T-cell (primary cell): ENCODE data around the gene MYO6. TPM values are rescaled to one million over a fixed set of nuclear protein-coding genes. Genes with fewer than 3 reads are reported as not detected.

Experiments used
- ATAC-seq, 4 experiments: fragments of 200-7000 bp in 3 of 4; fragments of 150-1000 bp in 1 of 4; cut with Tn5 transposase; replicated peaks in 1 of 4; 1 replicate in 3 of 4; 2 replicates in 1 of 4; pipeline ENCODE4 v1.10.0; 2021; ENCODE audit warnings: moderate library complexity in 3 of 4, mild to moderate bottlenecking in 2 of 4, moderate number of reproducible peaks in 1 of 4
- CTCF ChIA-PET, 2 donors: fragments of 300-600 bp; sonication (Branson Sonifier 250); formaldehyde crosslinking; loops; one replicate each; lab custom pipeline; 2022; ENCODE audit warnings: antibody characterized with exemption in 2 of 2; lab: Charles Lee
- POLR2A ChIA-PET, 2 donors: fragments of 300-600 bp; sonication (Branson Sonifier 250); formaldehyde crosslinking; loops; one replicate each; lab custom pipeline; 2022; ENCODE audit warnings: antibody characterized with exemption in 2 of 2; lab: Charles Lee
- DNase-seq, 35 experiments: peaks; one replicate each; pipeline versions ENCODE4 v3.0.0 to v3.0.0-alpha.2; 2013 to 2023
- H3K27ac ChIP-seq: one replicate; pipeline ENCODE4 v1.5.1; 2013; ENCODE audit warnings: low read length
- H3K27me3 ChIP-seq, 2 experiments: replicated peaks in 1 of 2; 1 replicate in 1 of 2; 2 replicates in 1 of 2; pipeline versions ENCODE4 v1.6.1 to v1.7.0; 2013; ENCODE audit warnings: low read length in 1 of 2, mixed read lengths in 1 of 2; ENCODE audit not compliant: control insufficient read depth in 2 of 2, insufficient read depth in 2 of 2; ENCODE audit errors: extremely low read depth in 1 of 2
- H3K36me3 ChIP-seq, 2 donors: 1 replicate in 1 of 2; 2 replicates in 1 of 2; pipeline versions ENCODE4 v1.6.1 to v1.7.0; 2013; ENCODE audit warnings: low read length in 1 of 2; ENCODE audit not compliant: control insufficient read depth in 2 of 2, insufficient read depth in 1 of 2; ENCODE audit errors: extremely low read depth in 1 of 2
- H3K4me1 ChIP-seq, 2 experiments: 1 replicate in 1 of 2; 2 replicates in 1 of 2; pipeline versions ENCODE4 v1.6.1 to v1.7.0; 2013; ENCODE audit warnings: low read length in 2 of 2, mixed read lengths in 1 of 2; ENCODE audit not compliant: insufficient read depth in 2 of 2, control insufficient read depth in 1 of 2; ENCODE audit errors: extremely low read depth in 1 of 2
- H3K4me3 ChIP-seq, 2 donors: 1 replicate in 1 of 2; 2 replicates in 1 of 2; pipeline versions ENCODE4 v1.5.1 to v1.7.0; 2013; ENCODE audit warnings: mild to moderate bottlenecking in 2 of 2, low read length in 1 of 2, moderate library complexity in 1 of 2; ENCODE audit not compliant: control insufficient read depth in 1 of 2; ENCODE audit errors: extremely low read depth in 1 of 2
- H3K9me3 ChIP-seq: 2 replicates; pipeline ENCODE4 v1.7.0; 2013
- H3K27ac Mint-ChIP-seq, 2 donors: one replicate each; pipeline ENCODE4 v1.8.0; 2020 to 2021; ENCODE audit warnings: mild to moderate bottlenecking in 2 of 2, mixed read lengths in 2 of 2
- H3K27me3 Mint-ChIP-seq, 2 donors: one replicate each; pipeline ENCODE4 v1.8.0; 2021 to 2022; ENCODE audit warnings: mixed read lengths in 2 of 2
- H3K36me3 Mint-ChIP-seq: one replicate; pipeline ENCODE4 v1.8.0; 2021; ENCODE audit warnings: mixed read lengths
- H3K4me1 Mint-ChIP-seq, 3 donors: one replicate each; pipeline ENCODE4 v1.8.0; 2020 to 2022; ENCODE audit warnings: mixed read lengths in 3 of 3, mild to moderate bottlenecking in 1 of 3
- H3K4me3 Mint-ChIP-seq, 3 donors: one replicate each; pipeline ENCODE4 v1.8.0; 2020 to 2022; ENCODE audit warnings: mild to moderate bottlenecking in 3 of 3, mixed read lengths in 3 of 3, moderate library complexity in 3 of 3
- H3K9me3 Mint-ChIP-seq, 3 donors: one replicate each; pipeline ENCODE4 v1.8.0; 2020 to 2022; ENCODE audit warnings: mixed read lengths in 3 of 3
- WGBS: methylation state at CpG from one replicate; pipeline ENCODE4 v1.1.5; 2013; ENCODE audit warnings: missing lambda C conversion rate; ENCODE audit not compliant: insufficient coverage; 5-methylcytosine and 5-hydroxymethylcytosine counted together
- total RNA-seq, 35 experiments: library from RNA in 6 of 35; stranded (reverse) in 6 of 35; fragments of 120-200 nt in 1 of 35; gene quantifications; one replicate each; pipeline versions ENCODE4 v1.2.1 to v1.2.4 and lab custom pipeline; 2013 to 2026

MYO6 gene
- total RNA-seq, 5 donors from 2014 or later (not counting 1 experiment from before 2014, with no cell fraction given): 2.2 to 4.5 (median 2.4) TPM

DNA sequence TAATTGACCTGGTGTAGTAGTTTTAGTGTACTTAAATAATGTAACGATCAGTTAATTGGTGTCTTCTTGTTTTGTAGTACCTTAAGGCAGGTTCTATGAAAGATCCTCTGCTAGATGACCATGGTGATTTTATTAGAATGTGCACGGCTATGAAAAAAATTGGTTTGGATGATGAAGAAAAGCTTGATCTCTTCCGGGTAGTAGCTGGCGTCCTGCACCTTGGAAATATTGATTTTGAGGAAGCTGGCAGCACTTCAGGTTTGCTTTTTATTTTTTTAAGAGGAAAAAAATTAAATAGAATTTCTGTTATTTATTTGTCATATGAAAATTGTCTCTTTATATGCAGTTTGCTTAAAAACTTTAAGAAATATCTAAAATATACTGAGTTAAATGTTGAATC is 99.2 kb downstream of the MYO6 start:
- WGBS: 100% methylated on average over 1 of the region's 4 CpGs
- CTCF ChIA-PET: no interaction called here

GRCh38 chr6:75849329-75850025 is 100.4 kb downstream of the MYO6 start:
- H3K9me3 ChIP-seq: no peaks in the 10 kb centered on the region
- H3K27ac ChIP-seq: no peak overlapping the region
- Mint-ChIP-seq H3K4me1 (no peaks in the 10 kb centered on the region), H3K9me3 (no peaks in the 10 kb centered on the region), H3K27me3 (peaks cover 3 to 13% of the 10 kb centered on the region in 2 donors), H3K4me3 (no peak overlapping the region), H3K27ac (no peak overlapping the region), H3K36me3 (no peaks in the 10 kb centered on the region)
- DNase-seq (no peak), ATAC-seq (no peak)
- ChIA-PET POLR2A (no interaction called here), CTCF (interaction anchor here in 1 of 2 donors (0.6 kb wide), 1 partner anchor 12 kb away, joined by 3 read pairs; no protein-coding TSS in a partner anchor)
- WGBS: 96% methylated on average over 8 of the region's 9 CpGs
- H3K4me3 ChIP-seq: no peak overlapping the region
- no peaks in the 10 kb centered on the region for H3K27me3 ChIP-seq
- H3K4me1 ChIP-seq: no peaks in the 10 kb centered on the region
- H3K36me3 ChIP-seq: no peaks in the 10 kb centered on the region

More for the DNA sequence above, 99.2 kb downstream of the MYO6 start:
- ATAC-seq: no peak
- H3K36me3 Mint-ChIP-seq: no peaks in the 10 kb centered on the region
- Histone ChIP-seq H3K27me3 (no peaks in the 10 kb centered on the region), H3K4me3 (no peak overlapping the region), H3K9me3 (no peaks in the 10 kb centered on the region), H3K36me3 (no peaks in the 10 kb centered on the region), H3K27ac (no peak overlapping the region), H3K4me1 (no peaks in the 10 kb centered on the region)
- no peaks in the 10 kb centered on the region for H3K9me3 Mint-ChIP-seq
- peaks cover 3 to 13% of the 10 kb centered on the region in 2 donors for H3K27me3 Mint-ChIP-seq
- no peak overlapping the region for H3K27ac Mint-ChIP-seq
- POLR2A ChIA-PET: no interaction called here
- H3K4me3 Mint-ChIP-seq: no peak overlapping the region
- DNase-seq: no peak
- H3K4me1 Mint-ChIP-seq: no peaks in the 10 kb centered on the region

DNA sequence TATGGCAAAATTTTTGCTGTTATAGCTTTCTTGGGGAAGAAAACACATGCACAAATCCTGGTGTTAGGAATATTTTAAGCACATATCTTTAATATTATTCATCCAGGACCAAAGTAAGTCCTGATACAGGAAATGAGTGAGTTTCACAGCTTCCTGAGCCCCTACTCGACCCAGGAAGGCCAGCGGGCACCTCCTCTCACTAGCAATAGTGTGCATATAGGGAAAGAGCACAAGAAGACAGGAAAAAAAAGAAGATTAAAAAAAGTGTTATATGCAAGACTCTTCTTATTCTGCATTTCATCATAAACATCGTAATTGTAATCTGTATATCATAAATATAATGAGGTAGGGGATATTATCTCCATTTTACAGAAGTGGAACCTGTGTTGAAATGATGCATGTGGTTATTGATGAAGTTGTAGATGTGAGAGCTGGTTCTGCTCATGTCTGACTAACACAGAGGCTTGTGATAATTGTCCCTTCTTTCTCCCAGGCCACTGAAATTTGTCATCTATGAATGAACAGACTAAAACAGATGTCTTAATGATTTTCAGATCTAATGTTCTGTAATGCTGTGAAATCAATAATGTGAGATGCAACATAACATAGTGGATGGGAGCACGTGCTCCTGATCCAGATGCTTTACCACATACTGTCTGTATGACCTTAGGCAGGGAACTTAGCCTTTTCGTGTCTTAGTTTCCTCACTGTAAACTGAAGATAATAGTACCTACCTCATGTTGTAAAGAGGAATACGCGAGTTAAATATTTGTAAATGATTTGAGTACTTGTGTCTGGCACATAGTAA is 101.2 kb downstream of the MYO6 start:
- ChIA-PET POLR2A (no interaction called here), CTCF (no interaction called here)
- no peaks in the 10 kb centered on the region for H3K9me3 ChIP-seq
- H3K4me3 ChIP-seq: no peak overlapping the region
- Mint-ChIP-seq H3K4me3 (no peak overlapping the region), H3K36me3 (no peaks in the 10 kb centered on the region), H3K27ac (no peak overlapping the region), H3K27me3 (peaks cover 3 to 11% of the 10 kb centered on the region in 2 donors), H3K9me3 (no peaks in the 10 kb centered on the region), H3K4me1 (no peaks in the 10 kb centered on the region)
- no peaks in the 10 kb centered on the region for H3K36me3 ChIP-seq
- no peaks in the 10 kb centered on the region for H3K27me3 ChIP-seq
- no peak for DNase-seq
- no peak for ATAC-seq
- no CpG with 5 or more reads among the region's 7 CpGs for WGBS
- no peaks in the 10 kb centered on the region for H3K4me1 ChIP-seq
- no peak overlapping the region for H3K27ac ChIP-seq

GRCh38 chr6:75852721-75853120 is 103.7 kb downstream of the MYO6 start:
- Mint-ChIP-seq H3K4me3 (no peak overlapping the region), H3K27me3 (peaks cover 3 to 8% of the 10 kb centered on the region in 2 donors), H3K27ac (no peak overlapping the region), H3K9me3 (no peaks in the 10 kb centered on the region), H3K36me3 (no peaks in the 10 kb centered on the region), H3K4me1 (no peaks in the 10 kb centered on the region)
- CTCF ChIA-PET: interaction anchor here (0.6 kb wide), 2 partner anchors 20 to 41 kb away, joined by 3 read pairs; no protein-coding TSS in a partner anchor
- no peaks in the 10 kb centered on the region for H3K4me1 ChIP-seq
- POLR2A ChIA-PET: no interaction called here
- H3K27me3 ChIP-seq: no peaks in the 10 kb centered on the region
- no peaks in the 10 kb centered on the region for H3K36me3 ChIP-seq
- no peak for DNase-seq
- H3K27ac ChIP-seq: no peak overlapping the region
- ATAC-seq: no peak
- H3K9me3 ChIP-seq: no peaks in the 10 kb centered on the region
- no CpG with 5 or more reads among the region's 4 CpGs for WGBS
- H3K4me3 ChIP-seq: no peak overlapping the region

- H3K4me3 ChIP-seq: no peak overlapping the region
- no peaks in the 10 kb centered on the region for H3K9me3 Mint-ChIP-seq
- ATAC-seq (no peak), DNase-seq (no peak)
- POLR2A ChIA-PET: no interaction called here
- no peaks in the 10 kb centered on the region for H3K9me3 ChIP-seq
- CTCF ChIA-PET: no interaction called here
- H3K27ac Mint-ChIP-seq: no peak overlapping the region
- H3K4me1 Mint-ChIP-seq: no peaks in the 10 kb centered on the region
- H3K27ac ChIP-seq: no peak overlapping the region
- H3K4me3 Mint-ChIP-seq: no peak overlapping the region
- no peaks in the 10 kb centered on the region for H3K36me3 ChIP-seq
- no peaks in the 10 kb centered on the region for H3K27me3 ChIP-seq
- H3K4me1 ChIP-seq: no peaks in the 10 kb centered on the region
- H3K27me3 Mint-ChIP-seq: peaks cover 3 to 8% of the 10 kb centered on the region in 2 donors
- no peaks in the 10 kb centered on the region for H3K36me3 Mint-ChIP-seq
- WGBS: no CpG with 5 or more reads among the region's 2 CpGs
These were observed 104.8 kb downstream of the MYO6 start for GRCh38 chr6:75853806-75854205.

GRCh38 chr6:75855052-75855451 is 106.0 kb downstream of the MYO6 start:
- no peaks in the 10 kb centered on the region for H3K4me1 Mint-ChIP-seq
- peak in 5 of 35 experiments; percentile 2 to 42 (median 5) for DNase-seq
- H3K27ac ChIP-seq: no peak overlapping the region
- H3K36me3 Mint-ChIP-seq: no peaks in the 10 kb centered on the region
- H3K27ac Mint-ChIP-seq: no peak overlapping the region
- H3K27me3 Mint-ChIP-seq: peaks cover 5 to 6% of the 10 kb centered on the region in 2 donors
- no peaks in the 10 kb centered on the region for H3K36me3 ChIP-seq
- H3K4me3 Mint-ChIP-seq: no peak overlapping the region
- no peak for ATAC-seq
- POLR2A ChIA-PET: no interaction called here
- H3K4me1 ChIP-seq: no peaks in the 10 kb centered on the region
- no peak overlapping the region for H3K4me3 ChIP-seq
- 0% methylated on average over 1 of the region's 1 CpG for WGBS
- H3K27me3 ChIP-seq: no peaks in the 10 kb centered on the region
- no peaks in the 10 kb centered on the region for H3K9me3 ChIP-seq
- no peaks in the 10 kb centered on the region for H3K9me3 Mint-ChIP-seq
- CTCF ChIA-PET: interaction anchor here in 1 of 2 donors (2.0 kb wide), 1 partner anchor 13 kb away, joined by 4 read pairs; no protein-coding TSS in a partner anchor
